BJ (cell line): Measurements from ENCODE around the gene SPTSSA. TPM values are rescaled to one million over a fixed set of nuclear protein-coding genes. Genes with fewer than 3 reads are reported as not detected.

Experiments used
- CTCF ChIA-PET: fragments of 350-600 bp; formaldehyde crosslinking; extraction: SDS; loops from one replicate; lab custom pipeline; 2021; ENCODE audit warnings: antibody characterized with exemption, inconsistent platforms; lab: Yijun Ruan, JAX
- POLR2A ChIA-PET: fragments of 300-600 bp; sonication (Branson Sonifier 250); formaldehyde crosslinking; extraction: SDS; loops from one replicate; lab custom pipeline; 2021; ENCODE audit warnings: antibody characterized with exemption; lab: Charles Lee
- DNase-seq: peaks from one replicate; pipeline ENCODE4 v3.0.0-alpha.2; 2011; ENCODE audit warnings: low read depth
- H3K27me3 ChIP-seq: 2 replicates; pipeline ENCODE4 v1.6.0; 2011; ENCODE audit warnings: low read length; ENCODE audit not compliant: control insufficient read depth, insufficient read depth
- H3K36me3 ChIP-seq: 2 replicates; pipeline ENCODE4 v1.5.1; 2011; ENCODE audit warnings: low read length; ENCODE audit not compliant: control insufficient read depth, insufficient read depth
- H3K4me3 ChIP-seq: 2 replicates; pipeline ENCODE4 v1.5.1; 2011; ENCODE audit warnings: low read depth, mild to moderate bottlenecking, control low read depth, low read length
- CTCF ChIP-seq: IDR thresholded peaks from 2 replicates; pipeline ENCODE4 v1.5.1; 2011; ENCODE audit warnings: low read depth, mild to moderate bottlenecking, control low read depth, inconsistent platforms, low read length, moderate library complexity; ENCODE audit not compliant: insufficient read depth
- polyA plus RNA-seq: library from polyadenylated mRNA; depleted of rRNA; stranded (reverse); fragments of >200 nt; gene quantifications from 2 replicates; pipeline ENCODE4 v1.2.3, GENCODE V29; 2011

Gene SPTSSA
- polyA plus RNA-seq, 1 experiment: 12.1 TPM

DNA sequence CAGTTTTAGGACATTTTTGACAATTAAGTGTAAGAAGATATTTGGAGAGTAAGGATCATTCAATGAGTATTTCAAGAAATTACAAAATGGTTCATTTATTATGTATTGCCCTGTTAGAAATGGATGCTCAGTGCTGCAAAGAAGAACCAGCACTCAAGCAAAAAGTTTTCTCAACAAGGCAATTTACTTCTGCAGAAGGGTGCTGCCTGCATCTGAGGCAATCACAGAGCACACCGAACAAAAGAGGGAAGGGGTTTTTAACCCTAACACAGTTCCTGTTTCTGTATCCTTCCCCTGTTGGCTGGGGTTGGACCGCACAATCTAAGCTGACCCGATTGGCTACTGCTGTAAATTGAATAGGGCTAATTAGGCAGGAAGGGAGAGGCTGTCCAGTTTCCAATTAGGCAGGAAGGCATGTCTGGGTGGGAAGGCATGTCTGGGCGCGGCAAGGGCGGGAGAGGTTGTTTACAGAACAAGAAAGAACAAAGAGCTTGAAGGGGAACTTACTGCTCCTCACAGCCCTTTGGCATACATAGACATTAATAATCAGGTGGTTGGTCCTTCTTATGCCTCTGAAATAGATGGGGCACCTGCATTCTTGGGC is 41.4 kb downstream of the SPTSSA start:
- POLR2A ChIA-PET: no interaction called here
- CTCF ChIA-PET: interaction anchor here (0.7 kb wide), 1 partner anchor 89 kb away, joined by 3 read pairs; no protein-coding TSS in a partner anchor
- DNase-seq: no peak
- Histone ChIP-seq H3K4me3 (no peak overlapping the region), H3K36me3 (no peaks in the 10 kb centered on the region), H3K27me3 (no peaks in the 10 kb centered on the region)
- no peak for TF ChIP-seq CTCF

DNA sequence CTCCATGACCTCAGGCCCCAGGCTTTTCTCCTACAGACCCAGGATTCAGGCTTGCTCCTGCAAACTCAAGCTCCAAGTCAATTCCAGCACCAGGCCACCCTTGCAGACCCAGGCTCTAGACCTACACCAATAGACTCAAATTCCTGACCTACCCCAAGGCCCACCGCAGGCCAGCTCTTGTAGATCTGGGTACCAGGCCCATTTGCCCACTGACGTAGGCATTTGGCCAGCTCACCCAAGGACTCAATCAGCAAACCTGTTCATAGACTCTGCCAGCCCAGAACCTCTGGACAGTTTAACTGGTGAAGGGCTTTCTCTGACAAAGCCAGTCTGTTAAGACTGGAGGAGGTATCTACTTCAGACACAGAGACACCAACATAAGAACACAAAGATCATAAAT is 52.3 kb downstream of the SPTSSA start:
- Histone ChIP-seq H3K4me3 (no peak overlapping the region), H3K27me3 (no peaks in the 10 kb centered on the region; the same call in 1 of the 2 replicates), H3K36me3 (no peaks in the 10 kb centered on the region)
- no peak for DNase-seq
- no peak for TF ChIP-seq CTCF
- ChIA-PET CTCF (no interaction called here), POLR2A (no interaction called here)

GRCh38 chr14:34407951-34408350 is 54.1 kb downstream of the SPTSSA start:
- Histone ChIP-seq H3K36me3 (no peaks in the 10 kb centered on the region), H3K4me3 (no peak overlapping the region), H3K27me3 (no peaks in the 10 kb centered on the region; the same call in 1 of the 2 replicates)
- TF ChIP-seq CTCF: no peak
- CTCF ChIA-PET: no interaction called here
- POLR2A ChIA-PET: no interaction called here
- no peak for DNase-seq

DNA sequence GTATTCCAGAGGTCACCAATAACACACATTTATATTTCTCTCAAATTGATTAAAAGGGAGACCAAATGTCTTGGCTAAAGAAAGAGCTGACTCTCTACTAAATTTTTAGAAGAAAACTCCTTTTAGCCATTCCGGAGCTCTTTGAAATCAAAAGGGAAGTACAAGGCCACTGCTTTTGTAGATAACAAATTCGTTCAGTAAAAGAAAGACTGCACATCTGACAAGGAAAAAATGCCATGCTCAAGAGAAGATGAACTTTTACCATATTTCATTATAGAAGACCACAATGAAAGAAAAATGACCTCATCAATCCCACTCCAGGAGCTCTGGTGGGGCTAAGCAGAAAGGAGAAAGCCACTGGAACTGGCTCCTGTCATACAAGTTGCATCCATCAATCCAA is 57.6 kb downstream of the SPTSSA start:
- POLR2A ChIA-PET: no interaction called here
- CTCF ChIA-PET: interaction anchor here (0.6 to 1.1 kb wide), 2 partner anchors 11 to 1717 kb away, joined by 3 read pairs; no protein-coding TSS in a partner anchor

GRCh38 chr14:34403646-34404045 is 58.4 kb downstream of the SPTSSA start:
- TF ChIP-seq CTCF: no peak
- DNase-seq: no peak
- Histone ChIP-seq H3K36me3 (no peaks in the 10 kb centered on the region), H3K27me3 (no peaks in the 10 kb centered on the region; the same call in 1 of the 2 replicates), H3K4me3 (no peak overlapping the region)
- ChIA-PET CTCF (no interaction called here), POLR2A (no interaction called here)

More for the DNA sequence above, 57.6 kb downstream of the SPTSSA start:
- no peak for DNase-seq
- TF ChIP-seq CTCF: no peak
- no peak overlapping the region for H3K4me3 ChIP-seq
- H3K27me3 ChIP-seq: no peaks in the 10 kb centered on the region; the same call in 1 of the 2 replicates
- H3K36me3 ChIP-seq: no peaks in the 10 kb centered on the region
